Activated CD8-positive, alpha-beta memory T cell treated with anti-CD3 and anti-CD28 coated beads for 48 hours (primary cell): Measurements from ENCODE around the gene SLC9A9.
"Not testable (repeated sequence)": the region's sequence is repeated elsewhere in the genome, so short reads cannot be mapped to it uniquely, and the experiment has no call there.

Experiments used
- DNase-seq, 3 experiments: peaks; one replicate each; pipeline ENCODE4 v3.0.0-alpha.2; 2020; ENCODE audit warnings: low read depth in 2 of 3, low spot score in 2 of 3

SLC9A9 gene

DNA sequence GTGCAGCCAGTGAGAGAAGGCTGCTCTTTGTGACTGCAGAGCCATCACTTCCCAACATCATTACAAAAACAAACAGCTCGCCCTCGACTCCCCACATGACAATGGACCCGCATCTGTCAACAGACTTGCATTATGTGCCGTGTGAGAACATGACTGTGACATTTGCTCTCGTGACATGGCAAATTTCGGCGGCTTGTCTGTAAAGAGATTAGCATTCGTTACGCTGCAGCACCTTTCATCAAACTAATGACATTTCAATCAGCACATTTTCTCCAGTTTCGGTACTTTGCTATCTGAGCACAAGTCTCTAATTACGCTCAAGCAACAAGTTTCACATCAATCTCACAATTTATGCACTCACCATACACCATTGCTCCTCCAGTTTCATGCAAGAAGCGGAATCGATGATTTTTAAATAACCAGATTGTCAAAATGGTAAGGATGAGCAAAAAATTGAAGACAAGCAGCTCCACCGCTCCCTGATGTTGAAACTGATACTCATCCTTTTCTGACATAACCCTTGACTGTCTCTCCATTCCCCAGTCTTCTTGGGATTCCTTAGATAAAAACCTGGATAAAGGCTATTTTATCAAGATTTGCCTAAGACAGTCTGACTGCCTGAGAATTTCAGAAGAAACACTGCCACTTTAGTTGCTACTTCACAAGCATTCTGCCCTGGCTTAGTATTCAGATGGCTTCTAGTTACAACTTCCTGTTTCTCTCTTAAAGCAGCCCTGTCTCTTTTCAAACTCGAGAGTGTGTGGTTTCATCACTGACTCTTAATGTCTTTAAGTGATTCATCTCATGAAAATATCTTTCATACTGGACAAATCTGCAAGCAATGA is at the start of gene SLC9A9:
SLC9A9 (minus strand) TSS at position 682 of the 845 bp plus-strand sequence; CDS start at position 536, 146 bp downstream.
- no peak for DNase-seq

- DNase-seq = no peak
These were observed 49.5 kb upstream of the SLC9A9 start for GRCh38 chr3:143897576-143898295.

DNA sequence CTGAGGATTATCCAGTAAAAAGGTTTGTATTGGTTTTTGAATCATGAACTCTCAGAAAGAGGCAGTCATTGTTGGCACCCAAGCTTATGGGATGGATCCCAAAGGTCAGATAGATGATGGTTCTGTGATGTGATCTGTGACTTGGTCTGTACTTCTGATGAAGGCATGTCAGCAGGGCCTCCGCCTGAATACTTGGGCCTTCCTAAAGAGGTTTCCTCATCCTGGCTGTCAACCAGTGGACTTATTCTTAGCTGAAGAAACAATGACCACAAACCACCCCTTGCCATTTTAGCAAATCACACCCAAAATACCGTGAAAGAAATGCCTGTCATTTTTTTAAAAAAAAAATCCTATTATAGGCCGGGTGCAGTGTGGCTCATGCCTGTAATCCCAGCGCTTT is 48.2 kb upstream of the SLC9A9 start:
- DNase-seq = no peak

DNA sequence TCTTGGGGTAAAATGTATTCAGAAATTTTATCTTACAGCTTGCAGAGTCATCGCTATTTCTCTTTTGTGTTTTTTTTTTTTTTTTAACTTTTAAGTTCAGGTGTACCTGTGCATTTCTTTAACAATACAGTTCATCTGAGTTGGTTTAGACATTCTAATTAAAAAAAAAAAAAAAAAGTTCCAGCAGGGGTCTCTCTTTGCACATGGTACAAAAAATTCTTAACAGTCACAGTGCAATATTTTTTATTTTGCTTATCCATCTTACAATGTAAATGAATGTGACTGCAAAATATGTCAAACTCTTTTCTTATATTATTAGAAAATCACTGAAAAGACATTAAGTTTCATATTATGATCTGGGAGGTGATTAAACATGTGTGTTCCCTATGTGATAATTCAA is 47.5 kb upstream of the SLC9A9 start:
- no peak for DNase-seq

- DNase-seq = no peak
These were observed 40.6 kb upstream of the SLC9A9 start for GRCh38 chr3:143888846-143889245.

- DNase-seq = no peak
These were observed 39.9 kb upstream of the SLC9A9 start for GRCh38 chr3:143888166-143888565.

- no peak for DNase-seq
These were observed 37.6 kb upstream of the SLC9A9 start for GRCh38 chr3:143885780-143886427.

GRCh38 chr3:143884861-143885260 is 36.6 kb upstream of the SLC9A9 start:
- DNase-seq = no peak

GRCh38 chr3:143883151-143883550 is 34.9 kb upstream of the SLC9A9 start:
- no peak for DNase-seq

DNA sequence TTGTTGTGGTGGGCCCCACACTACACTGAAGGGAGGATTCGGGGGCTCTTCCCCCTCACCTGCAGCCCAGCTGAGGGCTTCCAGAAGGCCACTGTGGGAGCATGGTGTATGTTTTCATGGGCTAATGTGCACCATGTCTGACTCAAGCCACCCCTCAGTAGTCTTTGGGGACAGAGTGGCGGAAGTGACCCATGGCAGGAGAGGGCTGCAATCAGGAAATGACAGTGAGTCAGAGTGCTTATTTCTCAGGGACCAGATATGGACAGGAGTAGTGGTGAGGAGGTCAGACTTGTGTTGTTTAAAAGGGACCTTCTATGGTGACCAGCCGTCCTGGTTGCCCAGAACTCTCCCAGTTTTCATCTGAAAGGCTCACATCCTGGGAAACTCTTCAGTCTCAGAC is 32.8 kb upstream of the SLC9A9 start:
- no peak for DNase-seq

DNA sequence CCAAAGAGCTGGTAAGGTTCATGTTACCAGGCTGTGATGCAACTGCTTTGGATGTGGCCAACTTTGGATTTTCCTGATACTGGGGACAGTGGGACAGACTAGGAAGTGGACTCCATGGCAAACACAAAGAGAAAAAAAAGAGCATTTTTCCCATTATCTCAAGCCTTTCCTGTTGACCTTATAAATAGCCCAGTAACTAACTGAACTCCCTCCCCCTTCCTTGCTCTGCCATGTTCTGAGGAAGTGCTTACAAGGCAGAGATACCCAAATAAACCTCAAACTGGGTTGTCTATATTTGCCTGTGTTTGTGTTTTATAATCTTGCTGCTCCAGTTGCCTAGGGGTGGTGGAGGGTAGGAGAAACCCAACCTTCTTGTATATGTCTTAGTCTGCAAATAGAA is 27.3 kb upstream of the SLC9A9 start:
- DNase-seq = no peak

- DNase-seq = not testable (repeated sequence)
These were observed 25.3 kb upstream of the SLC9A9 start for GRCh38 chr3:143873553-143873952.

GRCh38 chr3:143865302-143865701 is 17.0 kb upstream of the SLC9A9 start:
- DNase-seq = no peak

- DNase-seq = no peak
These were observed 11.4 kb upstream of the SLC9A9 start for GRCh38 chr3:143859465-143860203.

DNA sequence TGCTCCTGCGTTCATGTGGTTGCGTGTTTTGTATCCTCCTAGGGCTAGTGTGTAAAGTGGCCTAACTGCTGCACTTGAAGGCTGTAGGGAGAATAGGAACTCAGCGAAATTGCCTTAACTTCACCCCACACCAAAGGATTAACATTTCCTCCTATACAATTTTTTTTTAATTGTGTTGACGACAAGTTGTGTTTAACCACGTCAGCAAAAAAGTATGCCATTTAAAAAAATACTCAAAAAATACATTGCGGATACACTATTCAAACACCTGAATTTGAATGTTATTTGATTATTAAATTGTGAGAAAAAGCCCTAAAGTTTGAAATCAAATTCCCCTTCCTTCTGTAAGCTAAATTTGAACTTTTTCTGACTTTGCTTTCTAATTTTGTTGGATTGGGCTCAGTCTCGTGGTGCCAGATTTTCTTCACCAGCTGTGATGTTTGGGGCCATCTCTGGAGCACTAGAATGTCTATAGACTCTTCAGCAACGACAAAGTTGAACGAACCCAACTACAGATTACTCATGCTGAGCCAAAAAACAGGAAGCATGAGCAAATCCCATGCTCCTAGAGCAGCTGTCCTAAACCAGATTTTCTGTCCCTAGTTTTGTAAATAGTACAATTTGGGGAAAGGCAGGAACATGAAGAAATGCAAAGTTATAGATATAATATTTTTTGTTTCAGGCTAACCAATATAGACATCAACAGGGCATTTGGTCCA is 8.1 kb upstream of the SLC9A9 start:
- DNase-seq = no peak

- DNase-seq = no peak
These were observed 6.9 kb upstream of the SLC9A9 start for GRCh38 chr3:143855183-143855582.

GRCh38 chr3:143851331-143852017 is 3.2 kb upstream of the SLC9A9 start:
- DNase-seq = no peak

- DNase-seq = no peak
These were observed 2.6 kb upstream of the SLC9A9 start for GRCh38 chr3:143850877-143851276.

- DNase-seq = no peak
These were observed 1.7 kb upstream of the SLC9A9 start for GRCh38 chr3:143849854-143850549.
